A549 (cell line): ENCODE data around the gene TAX1BP1. TPM values are rescaled to one million over a fixed set of nuclear protein-coding genes. Genes with fewer than 3 reads are reported as not detected.

Experiments used
- ATAC-seq, 2 experiments: fragments of 200-7000 bp in 1 of 2; fragments of >200 bp in 1 of 2; cut with Nextera tagmentation in 1 of 2; cut with Tn5 transposase in 1 of 2; 3 replicates each; pipeline versions ENCODE4 v1.8.0 to v1.9.1; 2018 to 2020; ENCODE audit warnings: mild to moderate bottlenecking in 1 of 2, moderate library complexity in 1 of 2
- CTCF ChIA-PET: fragments of 300-600 bp; sonication (Branson Sonifier 250); formaldehyde crosslinking; extraction: SDS; loops from one replicate; lab custom pipeline; 2021; ENCODE audit warnings: antibody characterized with exemption, inconsistent platforms; lab: Yijun Ruan, JAX
- POLR2A ChIA-PET: fragments of 350-600 bp; formaldehyde crosslinking; extraction: SDS; loops from one replicate; lab custom pipeline; 2021; ENCODE audit warnings: antibody characterized with exemption, inconsistent platforms; lab: Yijun Ruan, JAX
- DNase-seq, 2 experiments: peaks; one replicate each; pipeline versions ENCODE4 v3.0.0 to v3.0.0-alpha.2; 2011 to 2016; ENCODE audit warnings: low read depth in 1 of 2, low spot score in 1 of 2
- FAIRE-seq: peaks from 2 replicates; lab custom pipeline; 2011; peaks lifted over from hg19 to GRCh38; lab: Jason Lieb, UNC
- H3K27ac ChIP-seq, 2 experiments: fragments of >200 bp; sonication (Bioruptor Twin); formaldehyde crosslinking; 3 replicates each; pipeline ENCODE4 v1.5.1; 2016 to 2017
- H3K4me1 ChIP-seq: fragments of >200 bp; sonication (Bioruptor Twin); formaldehyde crosslinking; 3 replicates; pipeline ENCODE4 v1.6.1; 2016
- H3K4me2 ChIP-seq: fragments of >200 bp; sonication (Bioruptor Twin); formaldehyde crosslinking; 3 replicates; pipeline ENCODE4 v1.6.1; 2016
- H3K4me3 ChIP-seq: fragments of >200 bp; sonication (Bioruptor Twin); formaldehyde crosslinking; 3 replicates; pipeline ENCODE4 v1.5.1; 2016
- H3K9me3 ChIP-seq: fragments of >200 bp; sonication (Bioruptor Twin); formaldehyde crosslinking; 3 replicates; pipeline ENCODE4 v1.6.1; 2016
- FOSB ChIP-seq: fragments of 250-450 bp; sonication (Bioruptor Pico); IDR thresholded peaks from 2 replicates; pipeline ENCODE4 v1.5.0; 2020; ENCODE audit warnings: mild to moderate bottlenecking, moderate library complexity
- FOSL2 ChIP-seq, 2 experiments: fragments of 450-650 bp in 1 of 2; fragments of >200 bp in 1 of 2; sonication (Bioruptor Twin) in 1 of 2; formaldehyde crosslinking; IDR thresholded peaks; 2 replicates each; pipeline versions ENCODE4 v1.5.0 to v1.6.1; 2016 to 2020; ENCODE audit warnings: mild to moderate bottlenecking in 1 of 2, moderate library complexity in 1 of 2
- FOXS1 ChIP-seq: fragments of 250-450 bp; sonication (Bioruptor Pico); IDR thresholded peaks from 2 replicates; pipeline ENCODE4 v1.5.0; 2020; ENCODE audit warnings: mild to moderate bottlenecking, moderate library complexity
- GATA3 ChIP-seq: IDR thresholded peaks from 2 replicates; pipeline ENCODE4 v1.6.1; 2012; ENCODE audit warnings: borderline replicate concordance
- JUNB ChIP-seq: fragments of >200 bp; sonication (Bioruptor Twin); formaldehyde crosslinking; IDR thresholded peaks from 2 replicates; pipeline ENCODE4 v1.6.1; 2016
- MYC ChIP-seq: IDR thresholded peaks from 2 replicates; pipeline ENCODE4 v1.6.1; 2012; ENCODE audit warnings: mild to moderate bottlenecking, inconsistent platforms, low read length, improper control_type of control experiment, borderline replicate concordance
- NFE2L2 ChIP-seq: fragments of 150-350 bp; conservative IDR thresholded peaks from 2 replicates; pipeline ENCODE4 v1.6.1; 2014; ENCODE audit warnings: low read length
- NR3C1 ChIP-seq: fragments of >200 bp; sonication (Bioruptor Twin); formaldehyde crosslinking; IDR thresholded peaks from 3 replicates; pipeline ENCODE4 v1.6.1; 2017
- POLR2AphosphoS2 ChIP-seq: conservative IDR thresholded peaks from 2 replicates; pipeline ENCODE4 v1.6.1; 2012; ENCODE audit warnings: low read length, improper control_type of control experiment, inconsistent platforms
- RAD21 ChIP-seq, 2 experiments: fragments of >200 bp in 1 of 2; sonication (Bioruptor Twin) in 1 of 2; formaldehyde crosslinking in 1 of 2; IDR thresholded peaks in 1 of 2; conservative IDR thresholded peaks in 1 of 2; 2 replicates in 1 of 2; 3 replicates in 1 of 2; pipeline ENCODE4 v1.6.1; 2012 to 2018; ENCODE audit warnings: inconsistent platforms in 1 of 2
- SREBF2 ChIP-seq: fragments of 450-650 bp; IDR thresholded peaks from 2 replicates; pipeline ENCODE4 v1.6.1; 2014; ENCODE audit warnings: mild to moderate bottlenecking, moderate library complexity
- TP53 ChIP-seq: fragments of 250-450 bp; sonication (Bioruptor Pico); IDR thresholded peaks from 2 replicates; pipeline ENCODE4 v1.5.0; 2021; ENCODE audit warnings: mild to moderate bottlenecking, moderate library complexity
- WGBS: methylation state at CpG from one replicate; pipeline ENCODE4 v1.1.6; 2017; ENCODE audit errors: missing lambda C conversion rate; 5-methylcytosine and 5-hydroxymethylcytosine counted together
- polyA plus RNA-seq, 4 experiments: library from polyadenylated mRNA; depleted of rRNA in 3 of 4; stranded (reverse); fragments of >200 nt; fragmentation: RNase III in 1 of 4; extraction: RNeasy Plus Mini Kit Qiagen cat#74134 plus additional on column Dnase treatment in 1 of 4; gene quantifications; 2 replicates in 3 of 4; 3 replicates in 1 of 4; pipeline ENCODE4 v1.2.3, GENCODE V29; 2011 to 2017
- TF ChIP-seq, protein P1 (sequence below): fragments of 150-350 bp; IDR thresholded peaks from 2 replicates; pipeline ENCODE4 v1.6.1; 2014; ENCODE audit warnings: low read depth, mild to moderate bottlenecking, low read length
- TF ChIP-seq, protein P2 (sequence below): fragments of 250-450 bp; sonication (Bioruptor Pico); IDR thresholded peaks from 2 replicates; pipeline ENCODE4 v1.5.0; 2020; ENCODE audit warnings: low read depth, mild to moderate bottlenecking, moderate library complexity
- TF ChIP-seq, protein P3 (sequence below): IDR thresholded peaks from 2 replicates; pipeline ENCODE4 v1.6.1; 2012
- TF ChIP-seq, protein P4 (sequence below): fragments of >200 bp; sonication (Bioruptor Twin); formaldehyde crosslinking; IDR thresholded peaks from 3 replicates; pipeline ENCODE4 v1.5.1; 2016
- TF ChIP-seq, protein P5 (sequence below): fragments of >200 bp; sonication (Bioruptor Twin); formaldehyde crosslinking; IDR thresholded peaks from 3 replicates; pipeline ENCODE4 v1.6.1; 2016
- TF ChIP-seq, protein P6 (sequence below): IDR thresholded peaks from 2 replicates; pipeline ENCODE4 v1.6.1; 2012; ENCODE audit warnings: low read depth, borderline replicate concordance

The TAX1BP1 gene
- polyA plus RNA-seq, 2 of the 4 experiments (the other 2 are of a cell fraction) = 105 to 180 TPM

DNA sequence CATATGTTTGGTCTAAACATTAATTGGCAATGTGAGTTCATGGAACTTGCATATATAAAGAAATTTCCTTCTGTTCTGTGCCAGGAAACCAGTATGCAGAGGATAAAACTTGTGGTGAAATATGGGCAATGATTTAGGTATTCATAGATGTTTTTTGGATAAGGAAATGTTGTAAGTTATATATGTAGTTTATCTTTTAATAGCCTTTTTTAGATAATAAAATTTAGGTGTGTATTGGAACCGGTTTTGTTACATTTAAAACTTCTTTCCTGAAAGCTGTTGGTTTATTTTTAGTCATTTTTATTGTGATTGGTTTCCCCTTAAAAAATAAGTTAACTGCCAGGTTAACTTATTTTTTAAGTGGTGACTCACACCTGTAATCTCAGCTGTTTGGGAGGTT, 22.1 kb downstream of the TAX1BP1 start:
- WGBS = 96% methylated on average over 1 of the region's 1 CpG
- peaks cover 56% of the 10 kb centered on the region for H3K4me1 ChIP-seq
- no peak overlapping the region for H3K27ac ChIP-seq
- ATAC-seq (no peak), FAIRE-seq (no peak), DNase-seq (no peak)
- peaks cover 10% of the 10 kb centered on the region; the same call in 2 of the 3 replicates for H3K9me3 ChIP-seq
- no peak for TF ChIP-seq JUNB
- no peak for TF ChIP-seq FOSL2 (IDR thresholded peaks at IDR 0.05)
- no peak for TF ChIP-seq FOSL2 (CRISPR knock-in tag; IDR thresholded peaks at IDR 0.05)
- no peak overlapping the region for H3K4me3 ChIP-seq
- H3K4me2 ChIP-seq = no peak overlapping the region
- POLR2A ChIA-PET = no interaction called here
- CTCF ChIA-PET = no interaction called here

DNA sequence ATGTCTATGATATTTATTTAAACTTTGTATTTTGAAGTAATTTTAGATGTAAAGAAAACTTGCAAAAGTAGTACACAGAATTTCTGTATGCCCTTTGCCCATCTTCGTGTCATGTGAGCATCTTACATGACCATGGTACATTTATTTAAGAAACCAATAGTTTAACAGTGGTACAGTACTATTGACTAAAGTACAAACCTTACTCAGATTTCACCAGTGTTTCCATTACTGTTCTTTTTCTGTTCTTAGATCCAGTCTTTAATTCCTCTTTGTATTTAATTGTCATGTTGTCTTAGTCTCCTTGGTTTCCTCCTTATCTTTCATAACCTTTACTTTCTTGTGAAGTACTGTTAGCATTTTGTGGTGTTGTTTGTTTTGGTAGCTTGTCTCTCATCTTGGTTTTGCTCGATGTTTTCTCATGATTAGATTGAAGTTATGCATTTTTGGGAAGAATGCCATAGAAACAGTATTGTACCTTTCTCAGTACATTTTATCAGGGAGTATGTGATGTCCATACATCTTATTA, 24.1 kb downstream of the TAX1BP1 start:
- POLR2A ChIA-PET = interaction anchor here (0.8 kb wide), 1 partner anchor 23 kb away, joined by 3 read pairs; no protein-coding TSS in a partner anchor
- peak; percentile 89 for FAIRE-seq
- peak overlapping the region; percentile 6 to 24; a peak in 3 of 6 replicates for H3K27ac ChIP-seq
- no peak for TF ChIP-seq SREBF2
- TF ChIP-seq GATA3 = peak; percentile 63
- TF ChIP-seq, all 56 proteins: peak for 1
- peaks cover 10% of the 10 kb centered on the region; the same call in 2 of the 3 replicates for H3K9me3 ChIP-seq
- H3K4me1 ChIP-seq = peaks cover 56% of the 10 kb centered on the region
- ATAC-seq (peak in 1 of 2 experiments; percentile 57; a peak in 3 of 6 replicates), DNase-seq (peak in 1 of 2 experiments; percentile 33)
- peak overlapping the region; percentile 53 for H3K4me2 ChIP-seq
- CTCF ChIA-PET = interaction anchor here (0.8 to 3.7 kb wide), 6 partner anchors 11 to 256 kb away, joined by 3 to 21 read pairs (median 4); no protein-coding TSS in a partner anchor
- no peak overlapping the region for H3K4me3 ChIP-seq
- WGBS = 12% methylated on average over 2 of the region's 2 CpGs

DNA sequence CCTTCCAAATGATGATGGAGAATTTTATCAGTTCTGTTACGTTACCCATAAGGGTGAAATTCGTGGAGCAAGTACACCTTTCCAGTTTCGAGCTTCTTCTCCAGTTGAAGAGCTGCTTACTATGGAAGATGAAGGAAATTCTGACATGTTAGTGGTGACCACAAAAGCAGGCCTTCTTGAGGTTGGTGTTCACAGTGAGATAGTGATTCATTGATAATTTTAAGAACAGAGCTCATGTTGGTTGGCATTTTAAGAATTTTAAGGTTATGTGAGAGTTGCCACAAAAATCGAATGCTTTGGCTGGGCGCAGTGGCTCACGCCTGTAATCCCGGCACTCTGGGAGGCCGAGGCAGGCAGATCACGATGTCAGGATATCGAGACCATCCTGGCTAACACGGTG, 25.9 kb downstream of the TAX1BP1 start:
- H3K4me3 ChIP-seq = no peak overlapping the region
- CTCF ChIA-PET = interaction anchor here (0.9 to 3.7 kb wide), 8 partner anchors 10 to 569 kb away, joined by 3 to 21 read pairs (median 6); no protein-coding TSS in a partner anchor
- H3K4me1 ChIP-seq = peaks cover 64% of the 10 kb centered on the region
- 0 out of 6 replicates have a peak overlapping the region, but pooled peaks of 1 of the 2 experiments have one; percentile 38 for H3K27ac ChIP-seq
- POLR2A ChIA-PET = interaction anchor here (0.5 kb wide), 1 partner anchor 95 kb away, joined by 3 read pairs; no protein-coding TSS in a partner anchor
- H3K9me3 ChIP-seq = peaks cover 10% of the 10 kb centered on the region; the same call in 2 of the 3 replicates
- TF ChIP-seq, protein P1, sequence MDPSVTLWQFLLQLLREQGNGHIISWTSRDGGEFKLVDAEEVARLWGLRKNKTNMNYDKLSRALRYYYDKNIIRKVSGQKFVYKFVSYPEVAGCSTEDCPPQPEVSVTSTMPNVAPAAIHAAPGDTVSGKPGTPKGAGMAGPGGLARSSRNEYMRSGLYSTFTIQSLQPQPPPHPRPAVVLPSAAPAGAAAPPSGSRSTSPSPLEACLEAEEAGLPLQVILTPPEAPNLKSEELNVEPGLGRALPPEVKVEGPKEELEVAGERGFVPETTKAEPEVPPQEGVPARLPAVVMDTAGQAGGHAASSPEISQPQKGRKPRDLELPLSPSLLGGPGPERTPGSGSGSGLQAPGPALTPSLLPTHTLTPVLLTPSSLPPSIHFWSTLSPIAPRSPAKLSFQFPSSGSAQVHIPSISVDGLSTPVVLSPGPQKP = no peak
- TF ChIP-seq TP53 (CRISPR knock-in tag) = no peak
- TF ChIP-seq, protein P2, sequence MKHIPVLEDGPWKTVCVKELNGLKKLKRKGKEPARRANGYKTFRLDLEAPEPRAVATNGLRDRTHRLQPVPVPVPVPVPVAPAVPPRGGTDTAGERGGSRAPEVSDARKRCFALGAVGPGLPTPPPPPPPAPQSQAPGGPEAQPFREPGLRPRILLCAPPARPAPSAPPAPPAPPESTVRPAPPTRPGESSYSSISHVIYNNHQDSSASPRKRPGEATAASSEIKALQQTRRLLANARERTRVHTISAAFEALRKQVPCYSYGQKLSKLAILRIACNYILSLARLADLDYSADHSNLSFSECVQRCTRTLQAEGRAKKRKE = no peak
- TF ChIP-seq, protein P3, sequence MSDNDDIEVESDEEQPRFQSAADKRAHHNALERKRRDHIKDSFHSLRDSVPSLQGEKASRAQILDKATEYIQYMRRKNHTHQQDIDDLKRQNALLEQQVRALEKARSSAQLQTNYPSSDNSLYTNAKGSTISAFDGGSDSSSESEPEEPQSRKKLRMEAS = no peak
- TF ChIP-seq RAD21 (conservative IDR thresholded peaks at IDR 0.05 in 1 of 2, IDR thresholded peaks at IDR 0.05 in 1 of 2) = no peak
- TF ChIP-seq, protein P4, sequence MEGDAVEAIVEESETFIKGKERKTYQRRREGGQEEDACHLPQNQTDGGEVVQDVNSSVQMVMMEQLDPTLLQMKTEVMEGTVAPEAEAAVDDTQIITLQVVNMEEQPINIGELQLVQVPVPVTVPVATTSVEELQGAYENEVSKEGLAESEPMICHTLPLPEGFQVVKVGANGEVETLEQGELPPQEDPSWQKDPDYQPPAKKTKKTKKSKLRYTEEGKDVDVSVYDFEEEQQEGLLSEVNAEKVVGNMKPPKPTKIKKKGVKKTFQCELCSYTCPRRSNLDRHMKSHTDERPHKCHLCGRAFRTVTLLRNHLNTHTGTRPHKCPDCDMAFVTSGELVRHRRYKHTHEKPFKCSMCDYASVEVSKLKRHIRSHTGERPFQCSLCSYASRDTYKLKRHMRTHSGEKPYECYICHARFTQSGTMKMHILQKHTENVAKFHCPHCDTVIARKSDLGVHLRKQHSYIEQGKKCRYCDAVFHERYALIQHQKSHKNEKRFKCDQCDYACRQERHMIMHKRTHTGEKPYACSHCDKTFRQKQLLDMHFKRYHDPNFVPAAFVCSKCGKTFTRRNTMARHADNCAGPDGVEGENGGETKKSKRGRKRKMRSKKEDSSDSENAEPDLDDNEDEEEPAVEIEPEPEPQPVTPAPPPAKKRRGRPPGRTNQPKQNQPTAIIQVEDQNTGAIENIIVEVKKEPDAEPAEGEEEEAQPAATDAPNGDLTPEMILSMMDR = no peak
- TF ChIP-seq FOSB (CRISPR knock-in tag) = no peak
- TF ChIP-seq NFE2L2 = no peak
- TF ChIP-seq JUNB = no peak
- TF ChIP-seq MYC = no peak
- no peak for TF ChIP-seq NR3C1
- TF ChIP-seq, protein P5, sequence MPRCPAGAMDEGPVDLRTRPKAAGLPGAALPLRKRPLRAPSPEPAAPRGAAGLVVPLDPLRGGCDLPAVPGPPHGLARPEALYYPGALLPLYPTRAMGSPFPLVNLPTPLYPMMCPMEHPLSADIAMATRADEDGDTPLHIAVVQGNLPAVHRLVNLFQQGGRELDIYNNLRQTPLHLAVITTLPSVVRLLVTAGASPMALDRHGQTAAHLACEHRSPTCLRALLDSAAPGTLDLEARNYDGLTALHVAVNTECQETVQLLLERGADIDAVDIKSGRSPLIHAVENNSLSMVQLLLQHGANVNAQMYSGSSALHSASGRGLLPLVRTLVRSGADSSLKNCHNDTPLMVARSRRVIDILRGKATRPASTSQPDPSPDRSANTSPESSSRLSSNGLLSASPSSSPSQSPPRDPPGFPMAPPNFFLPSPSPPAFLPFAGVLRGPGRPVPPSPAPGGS = no peak
- TF ChIP-seq FOXS1 (CRISPR knock-in tag) = no peak
- TF ChIP-seq, protein P6, sequence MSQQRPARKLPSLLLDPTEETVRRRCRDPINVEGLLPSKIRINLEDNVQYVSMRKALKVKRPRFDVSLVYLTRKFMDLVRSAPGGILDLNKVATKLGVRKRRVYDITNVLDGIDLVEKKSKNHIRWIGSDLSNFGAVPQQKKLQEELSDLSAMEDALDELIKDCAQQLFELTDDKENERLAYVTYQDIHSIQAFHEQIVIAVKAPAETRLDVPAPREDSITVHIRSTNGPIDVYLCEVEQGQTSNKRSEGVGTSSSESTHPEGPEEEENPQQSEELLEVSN = no peak
- TF ChIP-seq POLR2AphosphoS2 = no peak
- TF ChIP-seq, all 56 proteins: peak for 0
- ATAC-seq (no peak), FAIRE-seq (no peak), DNase-seq (no peak)
- no peak overlapping the region for H3K4me2 ChIP-seq
- WGBS = 95% methylated on average over 11 of the region's 11 CpGs
